Ishikawa (cell line): ENCODE measurements around the gene ELOVL7.

Source experiments
- CEBPB ChIP-seq: IDR thresholded peaks from 2 replicates; pipeline ENCODE4 v1.6.1; 2012
- CREB1 ChIP-seq: IDR thresholded peaks from 2 replicates; pipeline ENCODE4 v1.6.1; 2012; ENCODE audit warnings: low read depth
- EGR1 ChIP-seq: IDR thresholded peaks from 2 replicates; pipeline ENCODE4 v1.6.1; 2012
- EP300 ChIP-seq: IDR thresholded peaks from 2 replicates; pipeline ENCODE4 v1.6.1; 2012; ENCODE audit warnings: borderline replicate concordance
- FOXM1 ChIP-seq: IDR thresholded peaks from 2 replicates; pipeline ENCODE4 v1.6.1; 2012; ENCODE audit warnings: low read depth, borderline replicate concordance
- NFIC ChIP-seq: IDR thresholded peaks from 2 replicates; pipeline ENCODE4 v1.6.1; 2012
- RAD21 ChIP-seq: IDR thresholded peaks from 2 replicates; pipeline ENCODE4 v1.6.1; 2012; ENCODE audit warnings: low read depth
- REST ChIP-seq: IDR thresholded peaks from 2 replicates; pipeline ENCODE4 v1.6.1; 2012; ENCODE audit warnings: low read depth, mild to moderate bottlenecking
- TAF1 ChIP-seq: IDR thresholded peaks from 2 replicates; pipeline ENCODE4 v1.6.1; 2012; ENCODE audit warnings: low read depth, mild to moderate bottlenecking
- TCF12 ChIP-seq: IDR thresholded peaks from 2 replicates; pipeline ENCODE4 v1.6.1; 2012; ENCODE audit warnings: low read depth
- TEAD4 ChIP-seq: IDR thresholded peaks from 2 replicates; pipeline ENCODE4 v1.6.1; 2012
- USF1 ChIP-seq: IDR thresholded peaks from 2 replicates; pipeline ENCODE4 v1.6.1; 2012
- YY1 ChIP-seq: IDR thresholded peaks from 2 replicates; pipeline ENCODE4 v1.6.1; 2012; ENCODE audit warnings: low read depth
- ZBTB7A ChIP-seq: IDR thresholded peaks from 2 replicates; pipeline ENCODE4 v1.6.1; 2012; ENCODE audit warnings: low read depth
- TF ChIP-seq, protein P1 (sequence below): IDR thresholded peaks from 2 replicates; pipeline ENCODE4 v1.6.1; 2012

The ELOVL7 gene

DNA sequence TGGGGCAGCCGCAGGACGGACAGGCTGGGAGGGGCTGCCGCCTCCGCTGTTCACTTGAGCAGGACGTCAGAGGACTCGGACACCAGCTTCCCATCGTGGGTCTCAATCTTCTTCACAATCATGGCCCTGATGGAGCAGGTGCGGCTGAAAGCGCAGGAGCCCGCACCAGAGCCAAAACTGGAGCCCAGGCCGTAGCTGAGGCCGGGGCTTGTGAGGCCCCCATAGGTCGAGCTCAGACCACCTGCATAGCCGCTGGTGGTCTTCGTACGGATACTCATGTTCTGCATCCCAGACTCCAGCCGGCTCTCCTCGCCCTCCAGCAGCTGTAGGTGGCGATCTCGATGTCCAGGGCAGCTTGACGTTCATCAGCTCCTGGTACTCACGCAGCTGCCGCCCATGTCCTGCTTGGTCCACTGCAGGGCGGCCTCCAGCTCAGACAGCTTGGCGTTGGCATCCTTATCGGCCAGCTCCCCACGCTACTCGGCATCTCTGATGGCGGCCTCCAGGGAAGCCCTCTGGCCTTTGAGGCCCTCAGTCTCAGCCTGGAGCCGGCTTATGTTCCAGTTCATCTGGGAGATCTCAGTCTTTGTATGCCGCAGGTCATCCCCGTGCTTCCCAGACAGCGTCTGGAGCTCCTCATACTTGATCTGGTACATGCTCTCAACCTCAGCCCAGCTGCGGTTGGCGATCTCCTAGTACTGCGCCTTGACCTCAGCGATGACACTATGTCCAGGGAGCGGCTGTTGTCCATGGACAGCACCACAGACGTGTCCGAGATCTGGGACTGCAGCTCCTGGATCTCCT, 100.4 kb downstream of the ELOVL7 start:
- TF ChIP-seq RAD21, result no peak
- TF ChIP-seq NFIC, result no peak
- no peak for TF ChIP-seq TEAD4
- TF ChIP-seq TAF1, result no peak

DNA sequence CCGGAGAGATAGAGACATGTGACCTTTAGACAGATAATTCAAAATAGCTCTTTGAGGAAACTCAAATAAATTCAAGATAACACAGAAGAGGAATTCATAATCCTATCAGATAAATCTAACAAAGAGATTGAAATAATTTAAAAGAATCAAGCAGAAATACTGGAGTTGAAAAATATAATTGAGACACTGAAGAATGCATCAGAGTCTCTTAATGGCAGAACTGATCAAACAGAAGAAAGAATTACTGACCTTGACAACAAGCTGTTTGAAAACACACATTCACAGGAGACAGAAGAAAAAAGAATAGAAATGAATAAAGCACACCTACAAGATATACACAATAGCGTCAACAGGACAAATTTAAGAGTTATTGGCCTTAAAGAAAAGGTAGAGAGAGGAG, 103.7 kb downstream of the ELOVL7 start:
- no peak for TF ChIP-seq USF1
- TF ChIP-seq TAF1, result no peak
- no peak for TF ChIP-seq NFIC
- no peak for TF ChIP-seq TCF12
- no peak for TF ChIP-seq RAD21
- no peak for TF ChIP-seq ZBTB7A
- no peak for TF ChIP-seq CREB1
- no peak for TF ChIP-seq CEBPB
- no peak for TF ChIP-seq TEAD4
- TF ChIP-seq YY1, result no peak
- TF ChIP-seq EP300, result no peak

DNA sequence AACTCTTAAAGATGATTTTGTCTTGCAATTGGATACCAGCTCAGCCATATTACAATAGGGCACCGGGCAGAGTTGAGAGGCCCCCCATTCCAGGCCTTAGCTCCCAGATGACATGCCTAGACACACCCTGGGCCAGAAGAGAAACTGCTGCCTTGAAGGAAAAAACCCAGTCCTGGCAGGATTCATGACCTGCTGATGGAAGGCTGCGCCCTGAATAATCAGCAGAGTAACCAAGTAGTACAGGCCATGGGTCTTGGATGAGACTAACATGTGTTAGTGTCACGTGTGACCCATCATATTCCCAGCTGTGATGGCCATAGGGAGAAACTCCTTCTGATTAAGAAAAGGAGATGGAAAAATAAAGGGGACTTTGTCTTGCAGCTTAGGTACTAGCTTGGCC, 105.1 kb downstream of the ELOVL7 start:
- no peak for TF ChIP-seq TAF1
- TF ChIP-seq TEAD4, result no peak
- TF ChIP-seq FOXM1, result no peak
- TF ChIP-seq, protein P1, sequence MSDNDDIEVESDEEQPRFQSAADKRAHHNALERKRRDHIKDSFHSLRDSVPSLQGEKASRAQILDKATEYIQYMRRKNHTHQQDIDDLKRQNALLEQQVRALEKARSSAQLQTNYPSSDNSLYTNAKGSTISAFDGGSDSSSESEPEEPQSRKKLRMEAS, result no peak
- no peak for TF ChIP-seq USF1
- TF ChIP-seq CREB1, result no peak
- no peak for TF ChIP-seq EGR1
- no peak for TF ChIP-seq EP300
- no peak for TF ChIP-seq RAD21
- TF ChIP-seq ZBTB7A, result no peak
- TF ChIP-seq YY1, result no peak
- TF ChIP-seq NFIC, result no peak
- TF ChIP-seq TCF12, result no peak
- no peak for TF ChIP-seq CEBPB

DNA sequence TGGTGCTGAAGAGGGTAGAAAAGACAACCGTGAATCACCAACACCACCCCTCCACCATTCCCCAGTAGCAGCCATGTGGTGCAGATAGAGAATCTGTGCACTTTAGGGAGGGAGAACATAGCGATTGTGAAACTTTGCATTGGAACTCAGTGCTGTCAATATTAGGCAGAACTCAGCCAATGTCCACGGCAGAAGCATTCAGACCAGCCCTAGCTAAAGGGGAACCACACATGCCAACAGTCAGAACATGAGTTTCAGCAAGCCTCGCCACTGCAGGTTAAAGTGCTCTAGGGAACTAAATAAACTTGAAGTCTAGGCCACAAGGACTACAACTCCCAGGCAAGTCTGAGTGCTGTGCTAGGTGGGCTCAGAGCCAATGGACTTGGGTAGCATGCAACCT, 105.6 kb downstream of the ELOVL7 start:
- no peak for TF ChIP-seq RAD21
- TF ChIP-seq CREB1, result no peak
- TF ChIP-seq TCF12, result no peak
- no peak for TF ChIP-seq NFIC
- TF ChIP-seq YY1, result no peak
- TF ChIP-seq FOXM1, result no peak
- TF ChIP-seq CEBPB, result no peak
- TF ChIP-seq TEAD4, result no peak
- no peak for TF ChIP-seq TAF1
- TF ChIP-seq EGR1, result no peak
- no peak for TF ChIP-seq REST
- TF ChIP-seq, protein P1, result no peak
- no peak for TF ChIP-seq ZBTB7A
- no peak for TF ChIP-seq USF1

DNA sequence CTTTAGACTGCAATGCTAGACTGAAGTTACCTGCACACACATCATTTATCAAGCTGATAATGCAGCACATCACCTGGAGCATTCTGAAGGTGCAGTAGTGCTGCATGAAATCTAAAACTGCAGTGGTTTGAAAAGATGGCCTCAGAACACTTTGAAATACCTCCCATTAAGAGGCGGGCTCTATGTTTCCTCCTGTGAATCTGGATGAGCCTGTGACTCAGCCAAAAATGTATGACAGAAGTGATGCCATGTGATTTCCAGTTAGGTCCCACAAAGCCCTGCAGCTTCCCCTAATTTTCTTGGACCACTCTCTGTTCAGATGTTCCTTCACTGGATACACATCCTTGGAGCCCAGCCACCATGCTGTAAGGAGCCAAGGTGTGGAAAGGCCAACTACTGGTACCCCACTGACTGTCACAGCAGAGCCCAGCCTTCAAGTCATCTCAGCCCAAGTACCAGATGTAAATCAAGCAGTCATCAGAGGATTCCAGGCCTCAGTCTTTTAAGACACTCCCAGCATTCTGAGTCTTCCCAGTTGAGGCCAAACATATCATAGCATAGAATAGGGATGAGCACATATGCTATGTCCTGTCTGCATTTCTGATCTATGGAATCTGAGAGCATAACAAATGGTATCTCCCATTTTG, 116.9 kb downstream of the ELOVL7 start:
- TF ChIP-seq NFIC (no peak), RAD21 (no peak), CREB1 (no peak), TCF12 (no peak), USF1 (no peak), YY1 (no peak), TEAD4 (no peak), FOXM1 (no peak), REST (no peak), CEBPB (no peak)
- TF ChIP-seq, protein P1, result no peak
